Measurements from ENCODE around the gene ANKH.

The ANKH gene

DNA sequence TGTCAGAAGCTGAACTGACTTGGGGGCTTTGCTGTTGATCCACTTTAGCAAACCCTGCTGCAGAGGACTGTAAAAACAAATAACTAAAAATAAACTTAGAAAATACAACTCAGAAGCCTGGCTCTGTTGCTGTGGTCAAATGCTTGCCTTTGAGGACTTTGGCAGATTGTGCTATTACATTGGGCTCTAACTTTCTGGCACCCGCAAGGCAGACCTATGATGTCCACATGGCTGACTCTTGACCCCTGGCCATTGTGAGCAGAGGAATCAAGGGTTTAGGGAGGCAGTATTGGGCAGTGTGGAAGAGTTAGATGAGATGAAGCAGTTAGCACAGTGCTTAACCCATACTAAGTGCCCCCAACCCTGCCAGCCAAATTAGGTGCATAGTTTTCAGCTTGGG lies 173.1 kb downstream of the ANKH start:
- H3K27me3 ChIP-seq = no peaks in the 10 kb centered on the region
- TF ChIP-seq, protein P1, sequence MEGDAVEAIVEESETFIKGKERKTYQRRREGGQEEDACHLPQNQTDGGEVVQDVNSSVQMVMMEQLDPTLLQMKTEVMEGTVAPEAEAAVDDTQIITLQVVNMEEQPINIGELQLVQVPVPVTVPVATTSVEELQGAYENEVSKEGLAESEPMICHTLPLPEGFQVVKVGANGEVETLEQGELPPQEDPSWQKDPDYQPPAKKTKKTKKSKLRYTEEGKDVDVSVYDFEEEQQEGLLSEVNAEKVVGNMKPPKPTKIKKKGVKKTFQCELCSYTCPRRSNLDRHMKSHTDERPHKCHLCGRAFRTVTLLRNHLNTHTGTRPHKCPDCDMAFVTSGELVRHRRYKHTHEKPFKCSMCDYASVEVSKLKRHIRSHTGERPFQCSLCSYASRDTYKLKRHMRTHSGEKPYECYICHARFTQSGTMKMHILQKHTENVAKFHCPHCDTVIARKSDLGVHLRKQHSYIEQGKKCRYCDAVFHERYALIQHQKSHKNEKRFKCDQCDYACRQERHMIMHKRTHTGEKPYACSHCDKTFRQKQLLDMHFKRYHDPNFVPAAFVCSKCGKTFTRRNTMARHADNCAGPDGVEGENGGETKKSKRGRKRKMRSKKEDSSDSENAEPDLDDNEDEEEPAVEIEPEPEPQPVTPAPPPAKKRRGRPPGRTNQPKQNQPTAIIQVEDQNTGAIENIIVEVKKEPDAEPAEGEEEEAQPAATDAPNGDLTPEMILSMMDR (IDR thresholded peaks at IDR 0.05; ENCODE audit: low read depth, low read length) = no peak
- H3K4me1 ChIP-seq = no peaks in the 10 kb centered on the region
- peaks cover 12% of the 10 kb centered on the region for H3K36me3 ChIP-seq
- H3K4me3 ChIP-seq (ENCODE audit: low read depth, low read length) = no peak overlapping the region
- DNase-seq = no peak
- H3K9me3 ChIP-seq = no peaks in the 10 kb centered on the region

DNA sequence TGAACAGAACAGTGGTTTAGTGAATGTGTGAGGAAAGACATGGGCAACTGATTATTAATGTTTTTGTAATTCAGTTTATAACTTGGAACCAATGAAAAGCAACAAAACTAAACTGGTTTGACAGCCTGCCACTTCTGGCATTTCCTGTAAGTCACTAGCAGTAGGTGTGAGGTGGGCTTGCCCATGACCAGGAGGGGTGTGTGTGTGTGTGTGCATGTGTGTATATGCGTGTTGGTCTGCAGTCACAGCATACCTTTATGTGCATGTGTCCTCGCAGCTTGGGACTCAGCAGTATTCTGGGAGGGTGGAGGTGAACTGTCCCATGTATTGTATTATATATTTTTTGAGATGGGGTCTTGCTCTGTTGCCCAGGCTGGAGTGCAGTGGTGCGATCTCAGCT lies 174.7 kb downstream of the ANKH start:
- H3K4me3 ChIP-seq (ENCODE audit: low read depth, low read length) = no peak overlapping the region
- no peaks in the 10 kb centered on the region for H3K27me3 ChIP-seq
- no peak for DNase-seq
- peaks cover 23% of the 10 kb centered on the region for H3K36me3 ChIP-seq
- H3K9me3 ChIP-seq = no peaks in the 10 kb centered on the region
- TF ChIP-seq, protein P1 (IDR thresholded peaks at IDR 0.05; ENCODE audit: low read depth, low read length) = no peak
- no peaks in the 10 kb centered on the region for H3K4me1 ChIP-seq

DNA sequence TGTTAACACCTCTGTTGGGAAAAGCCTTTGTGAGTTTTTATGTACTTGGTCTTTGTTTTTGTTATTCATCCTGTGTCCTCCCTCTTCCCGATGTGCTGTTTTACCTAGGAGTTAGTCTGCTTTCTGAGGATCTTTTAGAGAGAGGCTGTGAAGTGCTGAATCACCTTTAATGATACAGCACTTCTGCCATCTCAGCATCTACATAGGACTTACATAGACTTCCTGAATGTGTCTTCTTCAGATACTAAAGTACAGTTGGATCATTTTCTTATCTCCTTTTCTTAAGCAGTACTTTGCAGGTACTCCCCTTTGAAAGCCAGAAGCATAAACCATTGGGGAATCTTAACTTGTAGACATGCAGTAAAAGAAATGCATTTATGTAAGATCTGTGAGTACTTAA lies 175.5 kb downstream of the ANKH start:
- Histone ChIP-seq H3K36me3 (peaks cover 26% of the 10 kb centered on the region), H3K4me1 (no peaks in the 10 kb centered on the region), H3K9me3 (no peaks in the 10 kb centered on the region), H3K27me3 (no peaks in the 10 kb centered on the region), H3K4me3 (ENCODE audit: low read depth, low read length) (no peak overlapping the region)
- TF ChIP-seq, protein P1 (IDR thresholded peaks at IDR 0.05; ENCODE audit: low read depth, low read length) = no peak
- no peak for DNase-seq

DNA sequence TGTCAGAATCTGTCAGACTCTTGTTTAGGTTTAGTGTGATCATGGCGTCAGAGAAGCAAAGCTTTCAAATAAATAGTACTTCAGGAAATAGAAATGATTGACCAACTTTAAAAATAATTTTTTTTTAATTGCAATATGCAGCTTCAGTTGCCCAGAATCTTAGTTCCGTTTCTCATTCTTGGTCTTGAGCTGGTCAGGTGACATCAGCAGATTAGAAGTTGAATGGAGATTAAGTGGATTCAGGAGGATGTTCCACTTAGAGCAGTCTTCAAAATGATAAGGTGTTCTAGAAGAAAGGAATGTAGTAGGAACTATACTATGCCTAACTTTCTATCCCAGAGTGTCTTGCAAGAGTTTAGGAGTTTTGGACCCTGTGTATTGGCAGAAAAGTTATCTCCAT lies 176.4 kb downstream of the ANKH start:
- no peak for DNase-seq

DNA sequence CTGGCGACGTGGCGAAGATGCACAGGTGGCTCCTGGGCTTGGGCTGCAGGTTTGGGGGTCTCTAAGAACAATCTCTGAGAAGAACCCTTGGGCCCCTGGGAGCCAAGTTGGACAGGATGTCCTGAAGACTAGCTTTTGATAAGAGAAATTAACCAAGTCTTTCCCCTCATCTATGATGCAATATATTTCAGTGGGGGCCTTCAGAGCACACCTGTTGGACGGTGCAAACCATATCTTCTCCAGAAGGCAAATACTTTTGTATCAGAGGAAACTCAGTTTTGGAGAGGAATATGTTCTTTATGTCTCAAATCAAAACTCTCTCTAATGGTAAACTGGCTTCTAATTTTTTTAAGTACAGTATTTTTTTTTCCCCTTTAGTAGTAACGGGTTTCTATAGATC lies 178.5 kb downstream of the ANKH start:
- H3K27me3 ChIP-seq = no peaks in the 10 kb centered on the region
- DNase-seq = no peak
- TF ChIP-seq, protein P1 (IDR thresholded peaks at IDR 0.05; ENCODE audit: low read depth, low read length) = no peak
- H3K9me3 ChIP-seq = no peaks in the 10 kb centered on the region
- no peaks in the 10 kb centered on the region for H3K4me1 ChIP-seq
- H3K4me3 ChIP-seq (ENCODE audit: low read depth, low read length) = no peak overlapping the region
- peaks cover 54% of the 10 kb centered on the region for H3K36me3 ChIP-seq

More for the DNA sequence above, 176.4 kb downstream of the ANKH start:
- H3K27me3 ChIP-seq = no peaks in the 10 kb centered on the region
- H3K4me1 ChIP-seq = no peaks in the 10 kb centered on the region
- no peaks in the 10 kb centered on the region for H3K9me3 ChIP-seq
- TF ChIP-seq, protein P1 (IDR thresholded peaks at IDR 0.05; ENCODE audit: low read depth, low read length) = no peak
- H3K4me3 ChIP-seq (ENCODE audit: low read depth, low read length) = no peak overlapping the region
- H3K36me3 ChIP-seq = peaks cover 35% of the 10 kb centered on the region

DNA sequence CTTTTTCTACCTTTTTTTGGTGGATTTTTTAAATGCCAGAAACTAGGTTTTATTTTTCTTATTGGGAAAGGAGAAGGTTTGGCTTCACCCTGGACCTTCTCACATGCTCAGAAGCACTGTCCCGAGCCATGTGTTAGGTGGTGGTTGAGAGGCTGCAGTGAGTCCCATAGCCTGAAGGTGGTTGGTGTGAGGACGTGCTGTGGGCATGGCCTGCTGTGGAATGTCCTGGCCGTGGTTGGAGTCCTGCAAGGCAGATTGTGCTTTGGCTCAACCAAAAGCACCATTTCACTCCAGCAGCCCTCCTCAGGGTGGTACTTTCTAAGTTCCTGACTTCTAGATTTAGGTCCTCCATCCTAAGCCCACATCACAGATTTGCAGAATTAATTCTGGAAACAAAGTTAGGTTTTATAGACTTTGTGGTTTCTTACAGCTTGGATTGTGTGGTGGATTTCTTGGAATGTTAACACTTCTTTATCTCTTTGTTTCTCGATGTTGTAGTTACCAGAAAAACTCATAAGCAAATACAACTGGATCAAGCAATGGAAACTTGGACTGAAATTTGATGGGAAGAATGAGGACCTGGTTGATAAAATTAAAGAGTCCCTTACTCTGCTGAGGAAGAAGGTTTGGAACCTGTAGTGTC lies 184.4 kb downstream of the ANKH start:
- H3K36me3 ChIP-seq = peaks cover 46% of the 10 kb centered on the region
- H3K9me3 ChIP-seq = no peaks in the 10 kb centered on the region
- no peak overlapping the region for H3K4me3 ChIP-seq (ENCODE audit: low read depth, low read length)
- DNase-seq = no peak
- no peaks in the 10 kb centered on the region for H3K4me1 ChIP-seq
- no peaks in the 10 kb centered on the region for H3K27me3 ChIP-seq
- TF ChIP-seq, protein P1 (IDR thresholded peaks at IDR 0.05; ENCODE audit: low read depth, low read length) = no peak
